IMR-90 (cell line): ENCODE measurements around the gene CYP8B1. TPM values are rescaled to one million over a fixed set of nuclear protein-coding genes. Genes with fewer than 3 reads are reported as not detected.

Experiments used
- ATAC-seq: fragments of 200-7000 bp; cut with Tn5 transposase; 2 replicates; pipeline ENCODE4 v1.9.1; 2020; ENCODE audit warnings: low read depth, mild to moderate bottlenecking, moderate library complexity
- BruUV-seq: library from RNA; stranded (reverse); fragments of 400-500 nt; replicated peaks from 2 replicates; lab custom pipeline; 2021; lab: Mats Ljungman, UMichigan
- CTCF ChIA-PET: fragments of 300-600 bp; formaldehyde crosslinking; extraction: SDS; loops from one replicate; lab custom pipeline; 2021; ENCODE audit warnings: antibody characterized with exemption; lab: Yijun Ruan, JAX
- POLR2A ChIA-PET: fragments of 300-600 bp; sonication (Branson Sonifier 250); formaldehyde crosslinking; loops from one replicate; lab custom pipeline; 2022; ENCODE audit warnings: antibody characterized with exemption; ENCODE audit not compliant: unreplicated experiment; lab: Charles Lee
- DNase-seq: peaks from one replicate; pipeline ENCODE4 v3.0.0; 2013
- H2AFZ ChIP-seq: replicated peaks from 2 replicates; pipeline ENCODE3; 2013; ENCODE audit warnings: low read length, mild to moderate bottlenecking; ENCODE audit not compliant: poor library complexity
- H2AK5ac ChIP-seq: 2 replicates; pipeline ENCODE4 v1.6.1; 2013; ENCODE audit warnings: low read depth, low read length, inconsistent platforms
- H2AK9ac ChIP-seq: replicated peaks from 2 replicates; pipeline ENCODE3; 2013; ENCODE audit warnings: mild to moderate bottlenecking, low read depth, low read length, moderate library complexity; ENCODE audit not compliant: poor library complexity
- H2BK120ac ChIP-seq: 2 replicates; pipeline ENCODE4 v1.6.1; 2013; ENCODE audit warnings: low read depth, low read length, inconsistent platforms
- H2BK15ac ChIP-seq: 3 replicates; pipeline ENCODE4 v1.6.1; 2013; ENCODE audit warnings: low read depth, low read length, inconsistent platforms
- H2BK20ac ChIP-seq: 2 replicates; pipeline ENCODE4 v1.6.1; 2013; ENCODE audit warnings: low read depth, mild to moderate bottlenecking, inconsistent platforms, low read length, moderate library complexity
- H2BK5ac ChIP-seq: 2 replicates; pipeline ENCODE4 v1.6.1; 2013; ENCODE audit warnings: mild to moderate bottlenecking, low read depth, low read length, inconsistent platforms; ENCODE audit not compliant: poor library complexity, severe bottlenecking
- H3K14ac ChIP-seq: replicated peaks from 2 replicates; pipeline ENCODE4 v1.6.1; 2013; ENCODE audit warnings: low read depth, low read length, inconsistent platforms
- H3K18ac ChIP-seq: 2 replicates; pipeline ENCODE4 v1.6.1; 2013; ENCODE audit warnings: low read depth, low read length, control low read depth
- H3K23ac ChIP-seq: 2 replicates; pipeline ENCODE4 v1.6.1; 2013; ENCODE audit warnings: low read depth, low read length, inconsistent platforms
- H3K27ac ChIP-seq: 2 replicates; pipeline ENCODE4 v1.5.1; 2013; ENCODE audit warnings: mild to moderate bottlenecking, control low read depth, low read length; ENCODE audit not compliant: insufficient read depth
- H3K27me3 ChIP-seq: 2 replicates; pipeline ENCODE4 v1.6.1; 2013; ENCODE audit warnings: low read length; ENCODE audit not compliant: control insufficient read depth, insufficient read depth
- H3K36me3 ChIP-seq: 2 replicates; pipeline ENCODE4 v1.6.1; 2013; ENCODE audit warnings: low read length, mixed read lengths; ENCODE audit not compliant: control insufficient read depth, insufficient read depth
- H3K4ac ChIP-seq: 2 replicates; pipeline ENCODE4 v1.6.1; 2013; ENCODE audit warnings: low read depth, low read length, inconsistent platforms
- H3K4me1 ChIP-seq: 2 replicates; pipeline ENCODE4 v1.6.1; 2013; ENCODE audit warnings: low read length, mixed read lengths; ENCODE audit not compliant: control insufficient read depth, insufficient read depth
- H3K4me2 ChIP-seq: 2 replicates; pipeline ENCODE4 v1.6.1; 2013; ENCODE audit warnings: low read depth, mild to moderate bottlenecking, control low read depth, low read length, moderate library complexity
- H3K4me3 ChIP-seq: 2 replicates; pipeline ENCODE4 v1.5.1; 2013; ENCODE audit warnings: low read depth, mild to moderate bottlenecking, control low read depth, low read length, moderate library complexity; ENCODE audit not compliant: insufficient read depth
- H3K56ac ChIP-seq: 2 replicates; pipeline ENCODE4 v1.6.1; 2013; ENCODE audit warnings: low read length, inconsistent platforms; ENCODE audit not compliant: insufficient read depth; ENCODE audit errors: extremely low read depth
- H3K79me1 ChIP-seq, 2 experiments: 2 replicates each; pipeline ENCODE4 v1.6.1; 2013; ENCODE audit warnings: low read length in 2 of 2, inconsistent platforms in 1 of 2, low read depth in 1 of 2
- H3K9ac ChIP-seq: 2 replicates; pipeline ENCODE4 v1.6.1; 2013; ENCODE audit warnings: low read depth, low read length, control low read depth
- H3K9me1 ChIP-seq: 2 replicates; pipeline ENCODE4 v1.6.1; 2013; ENCODE audit warnings: low read length, inconsistent platforms; ENCODE audit not compliant: insufficient read depth
- H3K9me3 ChIP-seq: 2 replicates; pipeline ENCODE4 v1.6.1; 2013; ENCODE audit warnings: low read length; ENCODE audit not compliant: control insufficient read depth, insufficient read depth
- H4K20me1 ChIP-seq: 2 replicates; pipeline ENCODE4 v1.6.1; 2013; ENCODE audit warnings: low read length, inconsistent platforms; ENCODE audit not compliant: insufficient read depth
- H4K5ac ChIP-seq: 2 replicates; pipeline ENCODE4 v1.6.1; 2013; ENCODE audit warnings: mild to moderate bottlenecking, low read depth, low read length, control low read depth
- H4K8ac ChIP-seq, 2 experiments: 2 replicates each; pipeline ENCODE4 v1.6.1; 2013; ENCODE audit warnings: low read depth in 2 of 2, low read length in 2 of 2, control low read depth in 1 of 2, inconsistent platforms in 1 of 2
- H4K91ac ChIP-seq: 2 replicates; pipeline ENCODE4 v1.6.1; 2013; ENCODE audit warnings: low read depth, low read length, inconsistent platforms; ENCODE audit not compliant: insufficient read depth
- BHLHE40 ChIP-seq: fragments of 150-350 bp; IDR thresholded peaks from 2 replicates; pipeline ENCODE4 v1.6.1; 2016; ENCODE audit warnings: mild to moderate bottlenecking, low read depth, low read length
- CEBPB ChIP-seq: IDR thresholded peaks from 2 replicates; pipeline ENCODE4 v1.6.1; 2012; ENCODE audit warnings: low read depth, low read length, improper control_type of control experiment
- CHD1 ChIP-seq: IDR thresholded peaks from 2 replicates; pipeline ENCODE4 v1.6.1; 2012; ENCODE audit warnings: low read depth, low read length, improper control_type of control experiment
- CTCF ChIP-seq: conservative IDR thresholded peaks from 2 replicates; pipeline ENCODE4 v1.5.1; 2012; ENCODE audit warnings: mild to moderate bottlenecking, low read depth, low read length, improper control_type of control experiment
- FOS ChIP-seq: fragments of 150-350 bp; IDR thresholded peaks from 2 replicates; pipeline ENCODE4 v1.6.1; 2016; ENCODE audit warnings: low read depth, low read length
- MAFK ChIP-seq: IDR thresholded peaks from 2 replicates; pipeline ENCODE4 v1.6.1; 2012; ENCODE audit warnings: low read depth, low read length, improper control_type of control experiment
- MAZ ChIP-seq: IDR thresholded peaks from 2 replicates; pipeline ENCODE4 v1.6.1; 2012; ENCODE audit warnings: low read depth, mild to moderate bottlenecking, low read length, improper control_type of control experiment, moderate library complexity, borderline replicate concordance
- MXI1 ChIP-seq: IDR thresholded peaks from 2 replicates; pipeline ENCODE4 v1.6.1; 2012; ENCODE audit warnings: low read depth, mild to moderate bottlenecking, low read length, moderate library complexity, borderline replicate concordance
- NFE2L2 ChIP-seq: fragments of 150-350 bp; IDR thresholded peaks from 2 replicates; pipeline ENCODE4 v1.6.1; 2016; ENCODE audit warnings: low read depth, mild to moderate bottlenecking, low read length
- POLR2A ChIP-seq: IDR thresholded peaks from 2 replicates; pipeline ENCODE4 v1.6.1; 2012; ENCODE audit warnings: mild to moderate bottlenecking, low read depth, low read length
- RAD21 ChIP-seq: IDR thresholded peaks from 2 replicates; pipeline ENCODE4 v1.6.1; 2012; ENCODE audit warnings: low read length, improper control_type of control experiment
- SMC3 ChIP-seq: fragments of 150-350 bp; IDR thresholded peaks from 2 replicates; pipeline ENCODE4 v1.6.1; 2016; ENCODE audit warnings: low read depth, mild to moderate bottlenecking, antibody characterized with exemption, low read length, moderate library complexity
- WGBS, 2 experiments: methylation state at CpG; one replicate each; pipeline versions ENCODE4 v1.1.5 to v1.1.7; 2013; ENCODE audit warnings: missing lambda C conversion rate in 2 of 2; ENCODE audit not compliant: insufficient read length in 1 of 2; ENCODE audit errors: extremely low coverage in 2 of 2; 5-methylcytosine and 5-hydroxymethylcytosine counted together
- dilution Hi-C: fragments of 300-500 bp; cut with HindIII; formaldehyde crosslinking; loops from one replicate; pipeline ENCODE4 v1.14.3; 2018; ENCODE audit warnings: low sequenced_read_pairs; ENCODE audit not compliant: unreplicated experiment
- in situ Hi-C: fragments of 300-500 bp; cut with MboI; formaldehyde crosslinking; loops from 3 replicates; pipeline ENCODE4 v1.14.3; 2019; ENCODE audit warnings: low sequenced_read_pairs, inconsistent platforms, mixed read lengths
- intact Hi-C: fragments of 100-400 bp; cut with micrococcal nuclease; formaldehyde crosslinking; loops from 2 replicates; pipeline ENCODE4 v1.10.0; 2022
- polyA plus RNA-seq, 3 experiments: library from polyadenylated mRNA; depleted of rRNA; stranded (reverse); fragments of >200 nt; gene quantifications; 2 replicates each; pipeline ENCODE4 v1.2.3, GENCODE V29; 2012; ENCODE audit warnings: low replicate concordance in 1 of 3
- total RNA-seq: library from RNA; depleted of rRNA; stranded (reverse); fragments of >200 nt; gene quantifications from 2 replicates; pipeline ENCODE4 v1.2.3, GENCODE V29; 2012
- TF ChIP-seq, protein P1 (sequence below): fragments of 150-350 bp; IDR thresholded peaks from 2 replicates; pipeline ENCODE4 v1.6.1; 2016; ENCODE audit warnings: low read depth, mild to moderate bottlenecking, low read length, moderate library complexity, borderline replicate concordance
- TF ChIP-seq, protein P2 (sequence below): fragments of 150-350 bp; IDR thresholded peaks from 2 replicates; pipeline ENCODE4 v1.6.1; 2017; ENCODE audit warnings: mild to moderate bottlenecking, antibody characterized with exemption, low read length, low read depth

CYP8B1 gene
- total and polyA plus RNA-seq, 2 of the 4 experiments (the other 2 are of a cell fraction): not detected

- Histone ChIP-seq H3K79me1 (no peaks in the 10 kb centered on the region), H3K36me3 (no peaks in the 10 kb centered on the region), H2BK15ac (no peak overlapping the region), H4K8ac (peak overlapping the region; percentile 39 to 86; a peak in 3 of 4 replicates), H3K4me3 (no peak overlapping the region), H2AFZ (peak overlapping the region; percentile 72), H3K27me3 (peaks cover 7% of the 10 kb centered on the region), H3K9me3 (no peaks in the 10 kb centered on the region), H3K14ac (peak overlapping the region; percentile 58), H4K20me1 (no peaks in the 10 kb centered on the region), H3K4me1 (peaks cover 5% of the 10 kb centered on the region), H3K23ac (peak overlapping the region; percentile 4; the same call in 1 of the 2 replicates), H4K91ac (peak overlapping the region; percentile 62), H2AK9ac (no peak overlapping the region), H2BK120ac (peak overlapping the region; percentile 88), H3K27ac (peak overlapping the region; percentile 29; the same call in 1 of the 2 replicates), H3K9me1 (peaks cover 4% of the 10 kb centered on the region; the same call in 1 of the 2 replicates), H2BK20ac (peak overlapping the region; percentile 76), H4K5ac (peak overlapping the region; percentile 82), H3K9ac (peak overlapping the region; percentile 14; the same call in 1 of the 2 replicates), H3K4ac (peak overlapping the region; percentile 71), H3K56ac (no peak overlapping the region; the same call in 1 of the 2 replicates), H3K18ac (peak overlapping the region; percentile 100), H2BK5ac (peak overlapping the region; percentile 73), H2AK5ac (no peak overlapping the region), H3K4me2 (peak overlapping the region; percentile 28; the same call in 1 of the 2 replicates)
- WGBS, 2 experiments: no CpG with 5 or more reads among the region's 2 CpGs
- ChIA-PET POLR2A (no interaction called here), CTCF (interaction anchor here (0.6 kb wide), 1 partner anchor 1403 kb away, joined by 3 read pairs; no protein-coding TSS in a partner anchor)
- intact Hi-C loops (no loop called here), dilution Hi-C loops (no loop called here), in situ Hi-C loops (no loop called here)
- TF ChIP-seq FOS (no peak), POLR2A (no peak), NFE2L2 (no peak), CTCF (no peak), CEBPB (no peak), BHLHE40 (no peak), MAFK (no peak), MAZ (no peak), SMC3 (no peak), MXI1 (no peak), CHD1 (no peak), RAD21 (no peak)
- TF ChIP-seq, protein P1, sequence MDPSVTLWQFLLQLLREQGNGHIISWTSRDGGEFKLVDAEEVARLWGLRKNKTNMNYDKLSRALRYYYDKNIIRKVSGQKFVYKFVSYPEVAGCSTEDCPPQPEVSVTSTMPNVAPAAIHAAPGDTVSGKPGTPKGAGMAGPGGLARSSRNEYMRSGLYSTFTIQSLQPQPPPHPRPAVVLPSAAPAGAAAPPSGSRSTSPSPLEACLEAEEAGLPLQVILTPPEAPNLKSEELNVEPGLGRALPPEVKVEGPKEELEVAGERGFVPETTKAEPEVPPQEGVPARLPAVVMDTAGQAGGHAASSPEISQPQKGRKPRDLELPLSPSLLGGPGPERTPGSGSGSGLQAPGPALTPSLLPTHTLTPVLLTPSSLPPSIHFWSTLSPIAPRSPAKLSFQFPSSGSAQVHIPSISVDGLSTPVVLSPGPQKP: no peak
- TF ChIP-seq, protein P2, sequence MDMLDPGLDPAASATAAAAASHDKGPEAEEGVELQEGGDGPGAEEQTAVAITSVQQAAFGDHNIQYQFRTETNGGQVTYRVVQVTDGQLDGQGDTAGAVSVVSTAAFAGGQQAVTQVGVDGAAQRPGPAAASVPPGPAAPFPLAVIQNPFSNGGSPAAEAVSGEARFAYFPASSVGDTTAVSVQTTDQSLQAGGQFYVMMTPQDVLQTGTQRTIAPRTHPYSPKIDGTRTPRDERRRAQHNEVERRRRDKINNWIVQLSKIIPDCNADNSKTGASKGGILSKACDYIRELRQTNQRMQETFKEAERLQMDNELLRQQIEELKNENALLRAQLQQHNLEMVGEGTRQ: no peak
- BruUV-seq: no TSS peak
- ATAC-seq (peak; percentile 72), DNase-seq (peak; percentile 11)
These were observed 52.3 kb downstream of the CYP8B1 start for GRCh38 chr3:42823351-42823750.
